Activated B cell treated with CpG ODN at 0.5 μM for 24 hours (primary cell): ENCODE data around the gene STYXL2. TPM values are rescaled to one million over a fixed set of nuclear protein-coding genes. Genes with fewer than 3 reads are reported as not detected.
A peak's percentile ranks its signal among the peaks of the same experiment; 100 is the strongest.

Experiments used
- ATAC-seq: fragments of 200-7000 bp; cut with Tn5 transposase; one replicate; pipeline ENCODE4 v1.10.0; 2021; ENCODE audit warnings: low read depth, mild to moderate bottlenecking, moderate library complexity
- CTCF ChIA-PET: fragments of 350-600 bp; sonication (Branson Sonifier 250); formaldehyde crosslinking; loops from one replicate; lab custom pipeline; 2021; ENCODE audit warnings: antibody characterized with exemption; lab: Charles Lee
- POLR2A ChIA-PET: fragments of 350-600 bp; sonication (Branson Sonifier 250); formaldehyde crosslinking; loops from one replicate; lab custom pipeline; 2021; ENCODE audit warnings: antibody characterized with exemption; lab: Charles Lee
- DNase-seq: peaks from one replicate; pipeline ENCODE4 v3.0.0; 2022
- H3K27ac Mint-ChIP-seq: one replicate; pipeline ENCODE4 v1.8.0; 2020; ENCODE audit warnings: mixed read lengths
- H3K27me3 Mint-ChIP-seq: one replicate; pipeline ENCODE4 v1.8.0; 2021; ENCODE audit warnings: mixed read lengths
- H3K36me3 Mint-ChIP-seq: one replicate; pipeline ENCODE4 v1.8.0; 2021; ENCODE audit warnings: low read depth, mixed read lengths
- H3K4me1 Mint-ChIP-seq: one replicate; pipeline ENCODE4 v1.8.0; 2021; ENCODE audit warnings: mixed read lengths
- H3K4me3 Mint-ChIP-seq: one replicate; pipeline ENCODE4 v1.8.0; 2020; ENCODE audit warnings: mild to moderate bottlenecking, mixed read lengths
- H3K9me3 Mint-ChIP-seq: one replicate; pipeline ENCODE4 v1.8.0; 2020; ENCODE audit warnings: mixed read lengths
- intact Hi-C: fragments of 100-400 bp; cut with micrococcal nuclease; formaldehyde crosslinking; loops from one replicate; pipeline ENCODE4 v1.15.1; 2024
- total RNA-seq: library from RNA; stranded (reverse); gene quantifications from 2 replicates; pipeline ENCODE4 v1.2.3, GENCODE V29; 2022
- TF ChIP-seq, protein P1 (sequence below): fragments of 200-600 bp; IDR thresholded peaks from one replicate; pipeline ENCODE4 v1.8.0; 2022; ENCODE audit warnings: antibody characterized with exemption, mild to moderate bottlenecking

The STYXL2 gene
- total RNA-seq, 1 donor from 2014 or later, result not detected

DNA sequence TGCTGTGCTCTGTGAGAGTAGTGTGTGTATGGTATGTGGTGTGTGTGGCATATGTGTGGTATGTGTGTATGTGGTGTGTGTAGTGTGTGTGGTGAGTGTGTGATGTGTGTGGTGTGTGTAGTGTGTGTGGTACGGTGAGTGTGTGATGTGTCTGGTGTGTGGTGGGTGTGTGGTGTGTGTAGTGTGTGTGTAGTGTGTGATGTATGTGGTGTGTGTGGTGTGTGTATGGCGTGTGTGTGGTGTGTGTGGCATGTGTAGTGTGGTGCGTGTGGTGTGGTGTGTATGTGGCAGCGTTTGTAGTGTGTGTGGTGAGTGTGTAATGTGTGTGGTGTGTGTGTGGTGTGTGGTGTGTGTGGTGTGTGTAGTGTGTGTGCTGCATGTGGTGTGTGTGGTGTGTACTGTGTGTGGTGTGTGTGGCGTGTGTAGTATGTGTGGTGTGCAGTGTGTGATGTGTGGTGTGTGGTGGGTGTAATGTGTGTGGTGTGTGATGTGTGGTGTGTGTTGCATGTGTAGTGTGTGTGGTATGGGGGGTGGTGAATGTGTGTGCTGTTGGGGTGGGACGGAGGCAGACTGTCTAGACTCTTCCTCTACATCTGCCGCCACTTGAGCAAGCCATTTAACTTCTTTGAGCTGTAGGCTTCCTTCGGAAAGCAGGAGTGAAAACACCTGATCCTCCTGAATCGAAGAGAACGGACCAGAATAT is 37.2 kb upstream of the STYXL2 start:
- TF ChIP-seq, protein P1, sequence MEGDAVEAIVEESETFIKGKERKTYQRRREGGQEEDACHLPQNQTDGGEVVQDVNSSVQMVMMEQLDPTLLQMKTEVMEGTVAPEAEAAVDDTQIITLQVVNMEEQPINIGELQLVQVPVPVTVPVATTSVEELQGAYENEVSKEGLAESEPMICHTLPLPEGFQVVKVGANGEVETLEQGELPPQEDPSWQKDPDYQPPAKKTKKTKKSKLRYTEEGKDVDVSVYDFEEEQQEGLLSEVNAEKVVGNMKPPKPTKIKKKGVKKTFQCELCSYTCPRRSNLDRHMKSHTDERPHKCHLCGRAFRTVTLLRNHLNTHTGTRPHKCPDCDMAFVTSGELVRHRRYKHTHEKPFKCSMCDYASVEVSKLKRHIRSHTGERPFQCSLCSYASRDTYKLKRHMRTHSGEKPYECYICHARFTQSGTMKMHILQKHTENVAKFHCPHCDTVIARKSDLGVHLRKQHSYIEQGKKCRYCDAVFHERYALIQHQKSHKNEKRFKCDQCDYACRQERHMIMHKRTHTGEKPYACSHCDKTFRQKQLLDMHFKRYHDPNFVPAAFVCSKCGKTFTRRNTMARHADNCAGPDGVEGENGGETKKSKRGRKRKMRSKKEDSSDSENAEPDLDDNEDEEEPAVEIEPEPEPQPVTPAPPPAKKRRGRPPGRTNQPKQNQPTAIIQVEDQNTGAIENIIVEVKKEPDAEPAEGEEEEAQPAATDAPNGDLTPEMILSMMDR, result no peak
- Mint-ChIP-seq H3K36me3 (no peaks in the 10 kb centered on the region), H3K27me3 (peaks cover 5% of the 10 kb centered on the region), H3K4me1 (peaks cover 4% of the 10 kb centered on the region), H3K9me3 (no peaks in the 10 kb centered on the region), H3K27ac (no peak overlapping the region), H3K4me3 (no peak overlapping the region)
- no peak for DNase-seq
- ATAC-seq, result no peak
- intact Hi-C loops, result loop anchor here (5.0 kb wide), 1 partner anchor 79 kb away; the partner anchor contains the start of gene ILDR2
- ChIA-PET POLR2A (interaction anchor here (4.9 kb wide), 1 partner anchor 147 kb away, joined by 34 read pairs; no protein-coding TSS in a partner anchor), CTCF (interaction anchor here (0.8 to 16.9 kb wide), 9 partner anchors 77 to 443 kb away, joined by 3 to 700 read pairs (median 5); no protein-coding TSS in a partner anchor)

DNA sequence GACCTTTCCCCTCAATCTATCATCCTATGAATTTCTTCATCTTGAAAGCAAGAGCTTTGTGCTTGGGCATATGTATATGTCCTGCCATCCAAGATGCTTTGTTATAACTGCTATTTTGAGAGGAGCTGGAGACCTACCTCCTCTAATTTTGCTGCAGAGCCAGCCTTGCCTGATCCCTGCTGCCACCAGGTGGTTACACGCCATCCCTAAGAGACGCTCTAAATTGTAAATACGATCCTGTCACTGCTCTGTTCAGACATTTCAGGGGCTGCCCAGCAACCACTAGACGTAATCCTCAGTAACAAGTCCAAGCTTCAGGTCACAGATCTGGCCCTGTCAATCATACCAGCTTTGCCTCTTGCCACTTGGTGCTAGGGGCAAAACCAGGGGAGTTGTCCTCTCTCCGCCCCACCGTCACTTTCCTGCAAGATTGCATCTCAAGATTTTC is 36.6 kb upstream of the STYXL2 start:
- Mint-ChIP-seq H3K27ac (no peak overlapping the region), H3K4me1 (peaks cover 4% of the 10 kb centered on the region), H3K9me3 (no peaks in the 10 kb centered on the region), H3K27me3 (peaks cover 5% of the 10 kb centered on the region), H3K36me3 (no peaks in the 10 kb centered on the region), H3K4me3 (no peak overlapping the region)
- ATAC-seq (peak; percentile 59), DNase-seq (no peak)
- POLR2A ChIA-PET, result interaction anchor here (4.9 kb wide), 1 partner anchor 148 kb away, joined by 34 read pairs; no protein-coding TSS in a partner anchor
- TF ChIP-seq, protein P1, result no peak
- intact Hi-C loops, result loop anchor here (5.0 kb wide), 1 partner anchor 80 kb away; the partner anchor contains the start of gene ILDR2
- CTCF ChIA-PET, result interaction anchor here (0.8 to 16.9 kb wide), 11 partner anchors 13 to 442 kb away, joined by 3 to 700 read pairs (median 5); no protein-coding TSS in a partner anchor

DNA sequence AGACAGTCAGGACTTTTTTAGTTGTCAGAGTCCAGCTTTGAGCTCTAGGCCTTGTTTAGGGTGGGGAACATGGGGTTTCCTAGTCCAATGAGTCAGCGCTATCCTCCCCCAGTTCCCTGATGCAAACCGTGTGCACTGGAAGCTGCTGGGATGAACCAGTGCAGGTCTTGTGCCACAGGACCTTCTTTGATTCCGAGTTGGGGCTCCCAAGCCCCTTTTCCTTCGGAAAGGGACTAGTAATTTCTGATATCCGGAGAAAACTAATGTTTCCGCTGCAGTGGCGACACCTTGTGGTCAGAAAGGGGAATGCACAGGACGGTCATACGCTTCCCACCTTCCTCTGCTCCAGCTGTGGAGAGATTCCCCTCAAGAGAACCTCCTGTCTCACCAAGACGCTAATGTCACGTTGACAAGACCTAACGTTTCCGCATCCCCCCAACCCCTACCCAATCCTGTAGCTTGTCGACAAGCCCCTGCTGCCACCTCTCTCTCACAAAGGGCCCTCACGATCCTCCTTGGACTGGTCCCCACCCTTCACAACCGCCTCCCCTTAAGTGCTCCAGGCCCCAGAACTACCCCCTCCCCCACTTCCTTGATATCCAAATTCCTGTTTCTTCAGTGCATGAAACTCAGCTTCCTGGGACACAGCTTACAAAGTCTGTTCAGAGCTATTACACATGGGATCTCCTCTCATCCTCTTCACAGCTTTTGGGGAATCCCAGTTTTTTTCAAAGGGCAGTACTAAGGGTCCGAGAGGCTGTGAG is 34.6 kb upstream of the STYXL2 start:
- TF ChIP-seq, protein P1, result peak; percentile 98
- Mint-ChIP-seq H3K9me3 (no peaks in the 10 kb centered on the region), H3K4me3 (peak overlapping the region; percentile 36), H3K4me1 (peaks cover 4% of the 10 kb centered on the region), H3K36me3 (no peaks in the 10 kb centered on the region), H3K27ac (peak overlapping the region; percentile 54), H3K27me3 (peaks cover 3% of the 10 kb centered on the region)
- DNase-seq, result peak; percentile 63
- intact Hi-C loops, result loop anchor here (1.0 to 5.0 kb wide), 4 partner anchors 82 to 580 kb away; partner anchors contain the start of gene ILDR2
- ChIA-PET CTCF (interaction anchor here (0.6 to 16.9 kb wide), 39 partner anchors 9 to 1131 kb away, joined by 3 to 700 read pairs (median 4); partner anchors contain the start of genes ILDR2, POGK, POU2F1 and TADA1), POLR2A (interaction anchor here (0.8 to 4.9 kb wide), 2 partner anchors 150 to 161 kb away, joined by 5 to 34 read pairs; partner anchors contain the start of gene POU2F1)
- ATAC-seq, result peak; percentile 74

DNA sequence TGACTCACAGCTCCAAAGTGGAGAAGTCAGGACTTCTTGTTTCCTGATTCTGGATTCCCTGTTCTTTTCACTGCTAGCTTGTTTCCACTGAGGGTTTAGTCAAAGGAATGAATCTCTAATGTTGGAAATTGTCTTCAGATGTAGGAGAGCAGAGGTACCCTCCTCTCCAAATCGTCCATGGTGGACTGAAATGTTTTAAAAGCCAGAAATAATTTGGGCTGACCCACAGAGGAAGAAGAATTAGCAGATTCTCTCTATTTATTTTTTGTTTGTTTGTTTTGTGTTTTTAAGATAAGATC is 34.1 kb upstream of the STYXL2 start:
- Mint-ChIP-seq H3K9me3 (no peaks in the 10 kb centered on the region), H3K27me3 (peaks cover 3% of the 10 kb centered on the region), H3K4me1 (peaks cover 4% of the 10 kb centered on the region), H3K27ac (no peak overlapping the region), H3K4me3 (no peak overlapping the region), H3K36me3 (no peaks in the 10 kb centered on the region)
- no peak for ATAC-seq
- TF ChIP-seq, protein P1, result no peak
- intact Hi-C loops, result loop anchor here (1.0 to 5.0 kb wide), 4 partner anchors 82 to 581 kb away; partner anchors contain the start of gene ILDR2
- DNase-seq, result no peak
- POLR2A ChIA-PET, result interaction anchor here (0.8 to 4.9 kb wide), 2 partner anchors 150 to 161 kb away, joined by 5 to 34 read pairs; partner anchors contain the start of gene POU2F1
- CTCF ChIA-PET, result interaction anchor here (0.8 to 16.9 kb wide), 25 partner anchors 9 to 581 kb away, joined by 3 to 700 read pairs (median 5); partner anchors contain the start of genes ILDR2, POGK, POU2F1 and TADA1
